HEK293T (cell line): ENCODE measurements around the gene PINK1.

Source experiments
- ARNT ChIP-seq: fragments of 450-650 bp; IDR thresholded peaks from 2 replicates; pipeline ENCODE4 v1.6.1; 2017; ENCODE audit warnings: mild to moderate bottlenecking
- BHLHE40 ChIP-seq: fragments of 450-650 bp; IDR thresholded peaks from 2 replicates; pipeline ENCODE4 v1.6.1; 2016; ENCODE audit warnings: mild to moderate bottlenecking, moderate library complexity, borderline replicate concordance
- CTBP1 ChIP-seq: fragments of 450-650 bp; IDR thresholded peaks from 2 replicates; pipeline ENCODE4 v1.6.1; 2016; ENCODE audit warnings: borderline replicate concordance
- ELF4 ChIP-seq: fragments of 450-650 bp; IDR thresholded peaks from 2 replicates; pipeline ENCODE4 v1.6.1; 2017; ENCODE audit warnings: antibody characterized with exemption
- FOXA1 ChIP-seq: fragments of 450-650 bp; IDR thresholded peaks from 2 replicates; pipeline ENCODE4 v1.6.1; 2016; ENCODE audit warnings: mild to moderate bottlenecking
- FOXM1 ChIP-seq: fragments of 450-650 bp; IDR thresholded peaks from 2 replicates; pipeline ENCODE4 v1.6.1; 2017; ENCODE audit warnings: mild to moderate bottlenecking, borderline replicate concordance
- HDGF ChIP-seq: fragments of 450-650 bp; IDR thresholded peaks from 2 replicates; pipeline ENCODE4 v1.6.1; 2017; ENCODE audit warnings: antibody characterized with exemption, borderline replicate concordance
- L3MBTL2 ChIP-seq: fragments of 450-650 bp; conservative IDR thresholded peaks from 2 replicates; pipeline ENCODE4 v1.6.1; 2016; ENCODE audit warnings: mild to moderate bottlenecking
- NFRKB ChIP-seq: fragments of 450-650 bp; IDR thresholded peaks from 2 replicates; pipeline ENCODE4 v1.6.1; 2016; ENCODE audit warnings: mild to moderate bottlenecking, moderate library complexity
- SP1 ChIP-seq: fragments of 450-650 bp; IDR thresholded peaks from 2 replicates; pipeline ENCODE4 v1.6.1; 2017
- SUZ12 ChIP-seq: fragments of 450-650 bp; IDR thresholded peaks from 2 replicates; pipeline ENCODE4 v1.6.1; 2016; ENCODE audit warnings: mild to moderate bottlenecking
- TARDBP ChIP-seq: fragments of 450-650 bp; IDR thresholded peaks from 2 replicates; pipeline ENCODE4 v1.6.1; 2016
- ZNF384 ChIP-seq: fragments of 450-650 bp; IDR thresholded peaks from 2 replicates; pipeline ENCODE4 v1.6.1; 2016
- TF ChIP-seq, protein P1 (sequence below): fragments of 450-650 bp; IDR thresholded peaks from 2 replicates; pipeline ENCODE4 v1.6.1; 2016

- TF ChIP-seq SUZ12, result no peak
- TF ChIP-seq FOXM1, result no peak
- TF ChIP-seq SP1, result no peak
- no peak for TF ChIP-seq NFRKB
- TF ChIP-seq CTBP1, result no peak
- no peak for TF ChIP-seq L3MBTL2
- TF ChIP-seq FOXA1, result no peak
- no peak for TF ChIP-seq ZNF384
- TF ChIP-seq BHLHE40, result no peak
- TF ChIP-seq HDGF, result no peak
- no peak for TF ChIP-seq ARNT
- TF ChIP-seq TARDBP, result no peak
- TF ChIP-seq, protein P1, sequence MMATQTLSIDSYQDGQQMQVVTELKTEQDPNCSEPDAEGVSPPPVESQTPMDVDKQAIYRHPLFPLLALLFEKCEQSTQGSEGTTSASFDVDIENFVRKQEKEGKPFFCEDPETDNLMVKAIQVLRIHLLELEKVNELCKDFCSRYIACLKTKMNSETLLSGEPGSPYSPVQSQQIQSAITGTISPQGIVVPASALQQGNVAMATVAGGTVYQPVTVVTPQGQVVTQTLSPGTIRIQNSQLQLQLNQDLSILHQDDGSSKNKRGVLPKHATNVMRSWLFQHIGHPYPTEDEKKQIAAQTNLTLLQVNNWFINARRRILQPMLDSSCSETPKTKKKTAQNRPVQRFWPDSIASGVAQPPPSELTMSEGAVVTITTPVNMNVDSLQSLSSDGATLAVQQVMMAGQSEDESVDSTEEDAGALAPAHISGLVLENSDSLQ, result no peak
- no peak for TF ChIP-seq ELF4
Observed at GRCh38 chr1:20590306-20590777, 42.9 kb upstream of the PINK1 start.
